Osteoblast (primary cell): ENCODE data around the gene PLCG2. TPM values are rescaled to one million over a fixed set of nuclear protein-coding genes. Genes with fewer than 3 reads are reported as not detected.

Experiments used
- DNase-seq: peaks from one replicate; pipeline ENCODE4 v3.0.0; 2011; ENCODE audit warnings: low spot score, mixed read lengths; ENCODE audit not compliant: insufficient read length; ENCODE audit errors: missing footprints
- H2AFZ ChIP-seq: 2 replicates; pipeline ENCODE4 v1.6.0; 2011; ENCODE audit warnings: mild to moderate bottlenecking, low read length
- H3K27ac ChIP-seq: 2 replicates; pipeline ENCODE4 v1.5.1; 2011; ENCODE audit warnings: mild to moderate bottlenecking, low read depth, low read length, moderate library complexity
- H3K27me3 ChIP-seq: 2 replicates; pipeline ENCODE4 v1.6.0; 2012; ENCODE audit warnings: mild to moderate bottlenecking, control low read depth, inconsistent platforms, low read length, moderate library complexity; ENCODE audit not compliant: insufficient read depth
- H3K36me3 ChIP-seq: 2 replicates; pipeline ENCODE4 v1.5.1; 2011; ENCODE audit warnings: mild to moderate bottlenecking, low read length, control low read depth, moderate library complexity; ENCODE audit not compliant: insufficient read depth
- H3K4me1 ChIP-seq: 2 replicates; pipeline ENCODE4 v1.5.1; 2011; ENCODE audit warnings: mild to moderate bottlenecking, low read length, control low read depth, moderate library complexity; ENCODE audit not compliant: insufficient read depth
- H3K4me2 ChIP-seq: 2 replicates; pipeline ENCODE4 v1.6.0; 2011; ENCODE audit warnings: mild to moderate bottlenecking, low read length; ENCODE audit not compliant: insufficient read depth
- H3K4me3 ChIP-seq: fragments of 200-600 bp; sonication (generic); 3 replicates; pipeline ENCODE4 v1.5.1; 2012; ENCODE audit warnings: mild to moderate bottlenecking, low read length, inconsistent platforms; ENCODE audit not compliant: insufficient read depth
- H3K79me2 ChIP-seq: 2 replicates; pipeline ENCODE4 v1.6.0; 2012; ENCODE audit warnings: mild to moderate bottlenecking, low read length, control low read depth, inconsistent platforms; ENCODE audit not compliant: insufficient read depth
- H3K9me3 ChIP-seq: 2 replicates; pipeline ENCODE4 v1.5.1; 2011; ENCODE audit warnings: low read depth, low read length, control low read depth
- H4K20me1 ChIP-seq: 2 replicates; pipeline ENCODE4 v1.6.0; 2012; ENCODE audit warnings: mild to moderate bottlenecking, low read length, control low read depth; ENCODE audit not compliant: insufficient read depth
- total RNA-seq: library from RNA; depleted of rRNA; stranded (reverse); fragments of >200 nt; gene quantifications from 2 replicates; pipeline ENCODE4 v1.2.3, GENCODE V29; 2012
- TF ChIP-seq, protein P1 (sequence below): IDR thresholded peaks from 2 replicates; pipeline ENCODE4 v1.5.1; 2011; ENCODE audit warnings: mild to moderate bottlenecking, low read depth, low read length, moderate library complexity; ENCODE audit errors: extremely low read depth

The PLCG2 gene
- total RNA-seq, 1 donor = 1.1 TPM

DNA sequence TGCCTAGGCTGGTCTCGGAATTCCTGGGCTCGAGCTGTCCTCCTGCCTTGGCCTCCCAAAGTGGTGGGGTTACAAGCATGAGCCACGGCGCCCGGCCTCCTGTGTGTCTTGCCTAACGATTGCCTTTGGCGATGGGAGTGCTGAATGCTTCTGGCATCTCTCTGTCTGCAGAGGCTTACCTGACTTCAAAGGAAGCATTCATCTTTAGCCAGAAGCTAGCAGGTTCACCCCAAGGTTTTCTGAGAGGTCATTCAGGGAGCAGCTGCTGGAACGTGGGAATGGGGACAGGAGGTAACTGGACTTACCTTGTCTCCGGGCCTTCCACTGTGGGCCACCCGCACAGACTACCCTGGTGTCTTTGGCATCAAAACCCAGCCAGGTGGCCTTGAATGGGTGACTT lies 54.7 kb downstream of the PLCG2 start:
- H3K79me2 ChIP-seq = no peaks in the 10 kb centered on the region
- no peaks in the 10 kb centered on the region for H3K4me1 ChIP-seq
- no peaks in the 10 kb centered on the region for H3K9me3 ChIP-seq
- H3K4me3 ChIP-seq = no peak overlapping the region
- no peaks in the 10 kb centered on the region for H3K36me3 ChIP-seq
- no peaks in the 10 kb centered on the region for H3K27me3 ChIP-seq
- no peak for DNase-seq
- no peak overlapping the region for H3K4me2 ChIP-seq
- no peak overlapping the region for H2AFZ ChIP-seq
- no peak overlapping the region for H3K27ac ChIP-seq
- H4K20me1 ChIP-seq = no peaks in the 10 kb centered on the region
- TF ChIP-seq, protein P1, sequence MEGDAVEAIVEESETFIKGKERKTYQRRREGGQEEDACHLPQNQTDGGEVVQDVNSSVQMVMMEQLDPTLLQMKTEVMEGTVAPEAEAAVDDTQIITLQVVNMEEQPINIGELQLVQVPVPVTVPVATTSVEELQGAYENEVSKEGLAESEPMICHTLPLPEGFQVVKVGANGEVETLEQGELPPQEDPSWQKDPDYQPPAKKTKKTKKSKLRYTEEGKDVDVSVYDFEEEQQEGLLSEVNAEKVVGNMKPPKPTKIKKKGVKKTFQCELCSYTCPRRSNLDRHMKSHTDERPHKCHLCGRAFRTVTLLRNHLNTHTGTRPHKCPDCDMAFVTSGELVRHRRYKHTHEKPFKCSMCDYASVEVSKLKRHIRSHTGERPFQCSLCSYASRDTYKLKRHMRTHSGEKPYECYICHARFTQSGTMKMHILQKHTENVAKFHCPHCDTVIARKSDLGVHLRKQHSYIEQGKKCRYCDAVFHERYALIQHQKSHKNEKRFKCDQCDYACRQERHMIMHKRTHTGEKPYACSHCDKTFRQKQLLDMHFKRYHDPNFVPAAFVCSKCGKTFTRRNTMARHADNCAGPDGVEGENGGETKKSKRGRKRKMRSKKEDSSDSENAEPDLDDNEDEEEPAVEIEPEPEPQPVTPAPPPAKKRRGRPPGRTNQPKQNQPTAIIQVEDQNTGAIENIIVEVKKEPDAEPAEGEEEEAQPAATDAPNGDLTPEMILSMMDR = no peak

DNA sequence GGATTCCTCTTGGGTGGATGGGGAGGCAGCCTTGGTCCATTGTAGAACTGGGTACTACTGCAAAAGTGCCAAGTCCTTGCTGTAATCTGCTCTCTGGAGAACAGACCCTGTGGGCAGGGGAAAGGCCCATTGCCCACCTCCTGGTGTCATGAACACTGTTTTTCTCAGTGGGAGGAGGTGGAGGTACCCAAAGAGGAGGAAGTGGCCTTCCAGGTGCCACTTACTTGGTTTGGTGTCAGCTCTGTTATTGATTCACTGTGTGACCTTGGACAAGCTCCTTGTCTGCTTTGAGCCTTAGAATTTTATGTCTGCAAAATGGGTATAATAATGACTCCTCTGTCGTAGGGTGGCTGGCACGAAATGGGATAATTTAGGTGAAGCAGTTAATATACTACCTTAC lies 55.8 kb downstream of the PLCG2 start:
- Histone ChIP-seq H3K4me1 (no peaks in the 10 kb centered on the region), H3K4me3 (no peak overlapping the region), H3K4me2 (no peak overlapping the region), H3K27ac (no peak overlapping the region), H3K36me3 (no peaks in the 10 kb centered on the region), H3K79me2 (no peaks in the 10 kb centered on the region), H4K20me1 (no peaks in the 10 kb centered on the region), H3K27me3 (no peaks in the 10 kb centered on the region), H2AFZ (no peak overlapping the region), H3K9me3 (no peaks in the 10 kb centered on the region)
- no peak for DNase-seq
- TF ChIP-seq, protein P1 = no peak

DNA sequence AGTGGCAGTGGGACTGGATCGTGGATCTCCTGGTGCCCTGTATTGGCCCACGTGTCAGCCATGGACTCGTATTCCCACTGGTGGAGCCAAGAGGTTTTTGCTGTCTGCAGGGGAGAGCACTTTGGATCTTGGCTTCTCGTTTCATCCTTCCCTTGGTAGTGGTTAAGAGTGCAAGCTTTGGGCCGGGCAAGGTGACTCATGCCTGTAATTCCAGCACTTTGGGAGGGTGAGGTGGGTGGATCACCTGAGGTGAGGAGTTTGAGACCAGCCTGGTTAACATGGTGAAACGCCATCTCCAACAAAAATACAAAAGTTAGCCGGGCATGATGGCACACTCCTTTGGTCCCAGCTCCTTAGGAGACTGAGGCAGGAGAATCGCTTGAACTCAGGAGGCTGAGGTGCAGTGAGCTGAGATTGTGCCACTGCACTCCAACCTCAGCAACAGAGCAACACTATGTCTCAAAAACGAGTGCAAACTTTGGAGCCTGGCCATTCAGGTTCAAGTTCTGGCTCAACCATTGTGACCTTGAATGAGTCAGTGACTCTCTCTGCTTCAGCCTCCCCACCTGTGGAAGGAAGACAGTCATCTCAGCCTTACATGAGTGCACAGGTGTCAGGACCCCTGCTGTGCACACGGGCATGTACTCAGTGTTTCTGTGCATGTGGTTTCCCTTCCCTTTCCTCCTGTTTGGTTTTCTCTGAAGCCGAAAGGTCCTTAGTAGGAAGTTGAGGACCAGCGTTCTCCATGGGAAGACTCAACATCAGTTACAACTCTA lies 57.4 kb downstream of the PLCG2 start:
- Histone ChIP-seq H3K4me1 (no peaks in the 10 kb centered on the region), H3K27me3 (no peaks in the 10 kb centered on the region), H3K4me3 (no peak overlapping the region), H2AFZ (no peak overlapping the region), H3K27ac (no peak overlapping the region), H4K20me1 (no peaks in the 10 kb centered on the region), H3K9me3 (no peaks in the 10 kb centered on the region), H3K36me3 (no peaks in the 10 kb centered on the region), H3K79me2 (no peaks in the 10 kb centered on the region), H3K4me2 (no peak overlapping the region)
- no peak for DNase-seq
- TF ChIP-seq, protein P1 = no peak

DNA sequence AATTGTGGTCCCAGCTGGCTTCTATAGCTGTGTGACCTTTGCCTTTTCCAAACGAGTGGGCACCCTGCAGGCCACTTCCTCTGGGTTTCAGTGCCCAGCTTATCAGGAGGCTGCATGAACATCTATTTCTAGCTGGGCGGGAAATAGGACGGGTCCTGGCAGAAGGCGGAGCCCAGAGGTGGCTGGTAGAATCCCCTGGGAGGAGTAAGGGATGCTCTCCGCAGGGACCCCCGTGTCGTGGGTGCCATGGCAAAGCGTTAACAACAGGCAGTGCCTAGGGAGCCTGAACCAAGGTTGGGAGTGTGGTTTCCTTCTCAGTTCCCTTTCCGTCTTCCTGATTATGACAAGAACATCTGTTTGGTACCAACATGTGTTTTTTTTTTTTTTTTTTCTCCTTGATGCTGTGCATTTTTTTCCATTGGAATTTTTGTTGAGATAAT lies 58.2 kb downstream of the PLCG2 start:
- Histone ChIP-seq H3K4me3 (no peak overlapping the region), H3K4me2 (no peak overlapping the region), H3K27me3 (no peaks in the 10 kb centered on the region), H3K9me3 (no peaks in the 10 kb centered on the region), H2AFZ (no peak overlapping the region), H3K36me3 (no peaks in the 10 kb centered on the region), H3K27ac (no peak overlapping the region), H3K79me2 (no peaks in the 10 kb centered on the region), H4K20me1 (no peaks in the 10 kb centered on the region), H3K4me1 (no peaks in the 10 kb centered on the region)
- TF ChIP-seq, protein P1 = no peak
- DNase-seq = no peak
